K562 treated with DMSO at 1 percent for 4 hours (cell line): Measurements from ENCODE around the gene CDH12. TPM values are rescaled to one million over a fixed set of nuclear protein-coding genes. Genes with fewer than 3 reads are reported as not detected.

Experiments
- total RNA-seq: library from RNA; unstranded; fragments of 300-600 nt; gene quantifications from 2 replicates; pipeline ENCODE4 v1.2.3, GENCODE V29; 2022; ENCODE audit not compliant: insufficient read depth

Gene CDH12
- 0.46 TPM in 1 of 2 replicates, not detected in the other for total RNA-seq

DNA sequence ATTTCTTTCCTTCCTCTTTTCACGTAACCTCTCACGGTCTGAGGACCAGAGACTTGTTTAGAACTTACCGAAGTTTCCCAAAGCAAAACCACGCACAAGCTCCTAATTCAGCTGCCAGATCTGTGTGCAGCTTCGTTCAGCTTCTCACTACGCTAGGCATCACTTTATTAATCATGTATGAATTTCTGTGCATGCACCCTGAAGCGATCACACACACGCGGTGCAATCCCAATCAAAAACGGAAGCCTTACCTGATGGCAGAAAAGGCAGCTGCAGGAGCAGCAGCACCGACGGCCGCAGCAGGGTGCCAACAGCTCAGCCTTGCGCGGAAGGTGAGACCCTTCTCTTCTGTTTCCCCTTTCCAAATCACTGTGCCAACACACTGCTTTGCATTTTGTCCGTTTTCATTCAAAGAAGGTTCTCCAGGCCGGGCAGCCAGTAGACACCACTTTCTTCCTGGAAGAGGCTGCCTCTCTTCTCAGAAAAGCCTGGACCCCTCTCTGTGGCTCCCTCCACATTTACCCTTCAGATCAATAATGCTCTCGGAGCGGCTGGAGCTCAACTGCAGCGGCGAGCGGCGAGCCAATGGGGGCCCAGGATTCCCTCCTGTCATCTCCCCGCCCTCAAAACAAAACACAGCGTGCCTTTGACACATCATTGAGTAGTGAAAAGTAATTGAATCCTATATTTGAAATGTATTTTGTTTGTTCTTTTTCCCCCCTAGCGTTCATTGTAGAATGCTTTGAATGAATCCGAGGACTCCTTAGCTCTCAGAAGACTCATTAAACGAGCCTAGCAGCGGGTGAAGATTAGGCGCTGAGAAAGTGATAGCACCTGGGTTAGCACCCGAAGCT, at the start of gene CDH12:
CDH12 (minus strand) TSS at position 538 of the 854 bp plus-strand sequence.

